K562 (cell line): Measurements from ENCODE around the gene ZBTB48. TPM values are rescaled to one million over a fixed set of nuclear protein-coding genes. Genes with fewer than 3 reads are reported as not detected.
A peak's percentile ranks its signal among the peaks of the same experiment; 100 is the strongest.

Source experiments
- BRD4 ChIP-seq: fragments of 200-600 bp; sonication (generic); IDR thresholded peaks from 2 replicates; pipeline ENCODE4 v1.6.1; 2017; ENCODE audit warnings: inconsistent platforms
- CAMTA2 ChIP-seq: fragments of 250-450 bp; sonication (Bioruptor Pico); conservative IDR thresholded peaks from 2 replicates; pipeline ENCODE4 v1.5.1; 2022
- DMBX1 ChIP-seq: fragments of 250-450 bp; sonication (Bioruptor Pico); IDR thresholded peaks from 2 replicates; pipeline ENCODE4 v1.8.0; 2022; ENCODE audit warnings: inconsistent platforms, mild to moderate bottlenecking, moderate library complexity, borderline replicate concordance
- ESRRB ChIP-seq: fragments of 250-450 bp; sonication (Bioruptor Pico); IDR thresholded peaks from 2 replicates; pipeline ENCODE4 v1.5.0; 2020; ENCODE audit warnings: mild to moderate bottlenecking, moderate library complexity, borderline replicate concordance
- ETV6 ChIP-seq, 3 experiments: fragments of 150-350 bp in 1 of 3; sonication (generic) in 1 of 3; formaldehyde crosslinking in 1 of 3; IDR thresholded peaks; 2 replicates each; pipeline versions ENCODE4 v1.6.1 to v1.8.0; 2014 to 2022; ENCODE audit warnings: borderline replicate concordance in 2 of 3, low read depth in 2 of 3, antibody characterized with exemption in 1 of 3, low read length in 1 of 3, mild to moderate bottlenecking in 1 of 3, missing genetic modification reagents in 1 of 3
- FOXJ3 ChIP-seq: sonication (generic); formaldehyde crosslinking; IDR thresholded peaks from 2 replicates; pipeline ENCODE4 v1.4.0; 2020; ENCODE audit warnings: mild to moderate bottlenecking, missing genetic modification reagents
- FOXP4 ChIP-seq: sonication (generic); formaldehyde crosslinking; IDR thresholded peaks from 2 replicates; pipeline ENCODE4 v1.8.0; 2022; ENCODE audit warnings: mild to moderate bottlenecking, missing genetic modification reagents, borderline replicate concordance
- GATAD2B ChIP-seq: fragments of 450-650 bp; IDR thresholded peaks from 2 replicates; pipeline ENCODE4 v1.6.1; 2017; ENCODE audit warnings: mild to moderate bottlenecking, borderline replicate concordance
- HLTF ChIP-seq: fragments of 450-650 bp; IDR thresholded peaks from 2 replicates; pipeline ENCODE4 v1.6.1; 2016
- HSF4 ChIP-seq: fragments of 250-450 bp; sonication (Bioruptor Pico); IDR thresholded peaks from 2 replicates; pipeline ENCODE4 v2.1.2; 2022; ENCODE audit warnings: mild to moderate bottlenecking, moderate library complexity, borderline replicate concordance
- ILK ChIP-seq: fragments of 450-650 bp; IDR thresholded peaks from 2 replicates; pipeline ENCODE4 v1.6.1; 2016; ENCODE audit warnings: missing genetic modification characterization, low read depth, mild to moderate bottlenecking, missing compliant biosample characterization, moderate library complexity, borderline replicate concordance
- KHSRP ChIP-seq: fragments of 450-650 bp; IDR thresholded peaks from 2 replicates; pipeline ENCODE4 v1.6.1; 2017
- L3MBTL2 ChIP-seq: fragments of 450-650 bp; IDR thresholded peaks from 2 replicates; pipeline ENCODE4 v1.6.1; 2016; ENCODE audit warnings: mild to moderate bottlenecking, moderate library complexity
- MCM3 ChIP-seq: fragments of 450-650 bp; IDR thresholded peaks from 2 replicates; pipeline ENCODE4 v1.6.1; 2016
- MEF2A ChIP-seq: IDR thresholded peaks from 2 replicates; pipeline ENCODE4 v1.6.1; 2011; ENCODE audit warnings: low read depth, mild to moderate bottlenecking, low read length, moderate library complexity; ENCODE audit not compliant: control insufficient read depth
- NEUROD1 ChIP-seq: fragments of 150-350 bp; IDR thresholded peaks from 2 replicates; pipeline ENCODE4 v1.6.1; 2014; ENCODE audit warnings: borderline replicate concordance, low read length, low read depth; ENCODE audit not compliant: partially characterized antibody
- PBX2 ChIP-seq, 2 experiments: IDR thresholded peaks in 1 of 2; conservative IDR thresholded peaks in 1 of 2; 2 replicates each; pipeline ENCODE4 v1.6.1; 2016; ENCODE audit warnings: low read depth in 2 of 2, mild to moderate bottlenecking in 1 of 2, missing compliant biosample characterization in 1 of 2, missing genetic modification characterization in 1 of 2, moderate library complexity in 1 of 2
- SMAD3 ChIP-seq: fragments of 450-650 bp; formaldehyde crosslinking; conservative IDR thresholded peaks from 2 replicates; pipeline ENCODE4 v1.4.0; 2020; ENCODE audit warnings: mild to moderate bottlenecking
- TOE1 ChIP-seq, 2 experiments: fragments of 450-650 bp in 1 of 2; sonication (generic) in 1 of 2; formaldehyde crosslinking in 1 of 2; IDR thresholded peaks; 2 replicates each; pipeline versions ENCODE4 v1.7.1 to v1.8.0; 2016 to 2022; ENCODE audit warnings: borderline replicate concordance in 2 of 2, mild to moderate bottlenecking in 2 of 2, antibody characterized with exemption in 1 of 2, inconsistent platforms in 1 of 2, low read depth in 1 of 2, missing genetic modification reagents in 1 of 2, moderate library complexity in 1 of 2
- ZC3H8 ChIP-seq: fragments of 450-650 bp; IDR thresholded peaks from 2 replicates; pipeline ENCODE4 v1.6.1; 2017
- ZFP36 ChIP-seq: fragments of 150-350 bp; IDR thresholded peaks from 2 replicates; pipeline ENCODE4 v1.6.1; 2018; ENCODE audit warnings: low read length, low read depth; ENCODE audit not compliant: partially characterized antibody
- ZNF766 ChIP-seq: fragments of 200-800 bp; sonication (Bioruptor generic); conservative IDR thresholded peaks from 2 replicates; pipeline ENCODE4 v1.6.1; 2016; ENCODE audit warnings: missing genetic modification characterization, missing compliant biosample characterization
- polyA plus RNA-seq, 8 experiments: library from polyadenylated mRNA; depleted of rRNA in 4 of 8; stranded (reverse) in 5 of 8; unstranded in 3 of 8; fragments of >200 nt; fragmentation: Nextera tagmentation in 2 of 8; fragmentation: Illumina TruSeq in 1 of 8; extraction: Ambion mirVana in 2 of 8; extraction: Trizol in 1 of 8; gene quantifications; 2 replicates each; pipeline versions ENCODE4 v1.2.1 to v1.2.3, GENCODE V29; 2011 to 2014; ENCODE audit warnings: inconsistent platforms in 1 of 8, missing spikeins in 1 of 8
- total RNA-seq, 7 experiments: library from RNA; depleted of rRNA in 6 of 7; stranded (reverse); fragments of >200 nt in 6 of 7; fragmentation: Illumina TruSeq in 2 of 7; extraction: Trizol in 2 of 7; gene quantifications; 2 replicates each; pipeline versions ENCODE4 v1.2.1 to v1.2.3, GENCODE V29; 2011 to 2021; ENCODE audit warnings: low replicate concordance in 1 of 7

The ZBTB48 gene
- total and polyA plus RNA-seq, 9 of the 15 experiments (the other 6 are each of a cell fraction or from before 2014, with no cell fraction given): 1.9 to 66.9 (median 29.5) TPM

GRCh38 chr1:6613361-6614018 is 33.7 kb downstream of the ZBTB48 start, which contains the start of gene PHF13 (continued):
- TF ChIP-seq PBX2 (CRISPR knock-in tag; IDR thresholded peaks at IDR 0.05; ENCODE audit: low read depth) (no peak), PBX2 (tag; conservative IDR thresholded peaks at IDR 0.05; ENCODE audit: low read depth) (no peak), GATAD2B (no peak), CAMTA2 (CRISPR knock-in tag) (no peak), TOE1 (IDR thresholded peaks at IDR 0.05; ENCODE audit: borderline replicate concordance) (no peak; the same call in 1 of the 2 replicates), TOE1 (CRISPR knock-in tag; IDR thresholded peaks at IDR 0.05; ENCODE audit: borderline replicate concordance, low read depth) (no peak), ZFP36 (no peak), ESRRB (CRISPR knock-in tag) (no peak), FOXJ3 (CRISPR knock-in tag) (no peak), HLTF (no peak), L3MBTL2 (peak; percentile 59), BRD4 (no peak), ILK (tag) (no peak), ZC3H8 (no peak), MEF2A (no peak), ZNF766 (CRISPR knock-in tag) (peak; percentile 97), DMBX1 (CRISPR knock-in tag) (peak; percentile 69; the same call in 1 of the 2 replicates), ETV6 (IDR thresholded peaks at IDR 0.05; ENCODE audit: borderline replicate concordance in 1 of 2, low read depth in 2 of 2, low read length in 1 of 2) (no peak; a peak in 1 of 4 replicates), ETV6 (CRISPR knock-in tag; IDR thresholded peaks at IDR 0.05; ENCODE audit: borderline replicate concordance) (no peak), SMAD3 (CRISPR knock-in tag) (no peak), HSF4 (CRISPR knock-in tag) (no peak), KHSRP (no peak), FOXP4 (CRISPR knock-in tag) (no peak), MCM3 (no peak), NEUROD1 (peak; percentile 45)
